ENCODE results near the gene CACNB1. TPM values are rescaled to one million over a fixed set of nuclear protein-coding genes. Genes with fewer than 3 reads are reported as not detected.

The CACNB1 gene
- total RNA-seq, 8 experiments from 2014 or later = 1.9 to 19.3 (median 16.0) TPM

Other genes with a start within 250 kb of the CACNB1 start
- gene FBXO47, start 230.3 kb downstream of the CACNB1 start, total RNA-seq = under 1 TPM in 2 of 8 experiments, not detected in 6; 0.07 to 0.20 TPM
- gene PLXDC1, start 46.0 kb downstream of the CACNB1 start, total RNA-seq = 1 to 10 TPM in 4 of 8 experiments, under 1 TPM in 4; 0.37 to 4.3 (median 0.93) TPM
- gene ARL5C, start 31.5 kb downstream of the CACNB1 start, total RNA-seq = under 1 TPM in 6 of 8 experiments, not detected in 2; 0.07 to 0.66 (median 0.23) TPM
- 1,000 to 10,000 TPM; 2,038 to 3,335 (median 2,760) TPM for gene RPL19, start 2.6 kb upstream of the CACNB1 start, total RNA-seq
- gene STAC2, start 28.3 kb upstream of the CACNB1 start, total RNA-seq = 1 to 10 TPM in 3 of 8 experiments, under 1 TPM in 5; 0.20 to 4.5 (median 0.84) TPM
- gene FBXL20, start 204.0 kb upstream of the CACNB1 start, total RNA-seq = 10 to 100 TPM in 7 of 8 experiments, 1 to 10 TPM in 1; 7.6 to 21.7 (median 14.9) TPM